ENCODE measurements around the gene YBEY. TPM values are rescaled to one million over a fixed set of nuclear protein-coding genes. Genes with fewer than 3 reads are reported as not detected.

Gene YBEY
- total RNA-seq, 1 donor from 2014 or later, result 11.3 TPM

DNA sequence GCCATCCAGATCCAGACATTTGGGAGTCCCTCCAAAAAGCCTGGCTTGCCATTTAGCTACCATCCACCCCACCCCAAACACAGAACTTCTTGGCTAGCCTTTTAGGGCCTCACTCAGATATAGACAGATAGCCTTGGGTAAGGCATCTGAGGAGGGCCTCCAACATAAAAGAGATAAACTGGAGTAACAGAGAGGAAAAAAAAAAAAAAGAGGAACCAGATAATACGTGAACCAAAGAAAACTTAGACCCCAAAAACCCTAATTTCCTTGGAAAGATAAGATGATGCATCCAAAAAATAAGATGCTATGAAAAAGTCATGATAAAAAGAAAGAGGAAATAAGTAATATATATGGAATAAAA, 37.7 kb upstream of the YBEY start:
- DNase-seq (ENCODE audit: extremely low spot score in 2 of 2), result no peak
- H3K27ac ChIP-seq, result no peak overlapping the region
- H3K27me3 ChIP-seq, result no peaks in the 10 kb centered on the region
- intact Hi-C loops (cut with DNase I), result no loop called here
- H3K36me3 ChIP-seq, result peaks cover 0 to 93% of the 10 kb centered on the region in 2 donors
- H3K4me3 ChIP-seq, result no peak overlapping the region
- H3K4me1 ChIP-seq, result no peaks in the 10 kb centered on the region
- no peaks in the 10 kb centered on the region for H3K9me3 ChIP-seq
- TF ChIP-seq POLR2AphosphoS5 (IDR thresholded peaks at IDR 0.05; ENCODE audit: insufficient read depth in 1 of 2, low read depth in 1 of 2), result no peak
- TF ChIP-seq, protein P1, sequence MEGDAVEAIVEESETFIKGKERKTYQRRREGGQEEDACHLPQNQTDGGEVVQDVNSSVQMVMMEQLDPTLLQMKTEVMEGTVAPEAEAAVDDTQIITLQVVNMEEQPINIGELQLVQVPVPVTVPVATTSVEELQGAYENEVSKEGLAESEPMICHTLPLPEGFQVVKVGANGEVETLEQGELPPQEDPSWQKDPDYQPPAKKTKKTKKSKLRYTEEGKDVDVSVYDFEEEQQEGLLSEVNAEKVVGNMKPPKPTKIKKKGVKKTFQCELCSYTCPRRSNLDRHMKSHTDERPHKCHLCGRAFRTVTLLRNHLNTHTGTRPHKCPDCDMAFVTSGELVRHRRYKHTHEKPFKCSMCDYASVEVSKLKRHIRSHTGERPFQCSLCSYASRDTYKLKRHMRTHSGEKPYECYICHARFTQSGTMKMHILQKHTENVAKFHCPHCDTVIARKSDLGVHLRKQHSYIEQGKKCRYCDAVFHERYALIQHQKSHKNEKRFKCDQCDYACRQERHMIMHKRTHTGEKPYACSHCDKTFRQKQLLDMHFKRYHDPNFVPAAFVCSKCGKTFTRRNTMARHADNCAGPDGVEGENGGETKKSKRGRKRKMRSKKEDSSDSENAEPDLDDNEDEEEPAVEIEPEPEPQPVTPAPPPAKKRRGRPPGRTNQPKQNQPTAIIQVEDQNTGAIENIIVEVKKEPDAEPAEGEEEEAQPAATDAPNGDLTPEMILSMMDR (IDR thresholded peaks at IDR 0.05), result no peak
- no peak for TF ChIP-seq POLR2A (IDR thresholded peaks at IDR 0.05)

DNA sequence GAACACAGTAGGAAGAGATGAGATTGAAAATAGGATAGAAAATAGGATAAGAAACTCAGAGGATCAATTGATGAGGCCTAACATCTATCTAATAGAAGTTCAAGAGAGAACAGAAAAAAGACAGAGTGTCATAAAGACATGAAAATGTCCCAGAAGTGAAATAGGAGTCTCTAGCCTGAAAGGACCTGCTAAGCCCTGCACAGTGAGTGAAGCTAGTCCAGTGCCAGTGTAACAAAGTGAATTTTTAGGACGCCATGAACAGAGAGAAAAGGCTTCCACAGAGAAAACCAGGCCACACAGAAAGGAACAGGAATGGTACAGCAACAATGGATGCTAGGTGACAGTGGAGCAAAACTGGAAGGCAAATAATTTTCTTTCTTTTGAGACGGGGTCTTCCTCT, 37.3 kb upstream of the YBEY start:
- Histone ChIP-seq H3K9me3 (no peaks in the 10 kb centered on the region), H3K27ac (no peak overlapping the region), H3K36me3 (peaks cover 0 to 93% of the 10 kb centered on the region in 2 donors), H3K4me1 (no peaks in the 10 kb centered on the region), H3K27me3 (no peaks in the 10 kb centered on the region), H3K4me3 (no peak overlapping the region)
- no peak for TF ChIP-seq POLR2AphosphoS5 (IDR thresholded peaks at IDR 0.05; ENCODE audit: insufficient read depth in 1 of 2, low read depth in 1 of 2)
- TF ChIP-seq POLR2A (IDR thresholded peaks at IDR 0.05), result no peak
- TF ChIP-seq, protein P1 (IDR thresholded peaks at IDR 0.05), result no peak
- no peak for DNase-seq (ENCODE audit: extremely low spot score in 2 of 2)
- intact Hi-C loops (cut with DNase I), result no loop called here

DNA sequence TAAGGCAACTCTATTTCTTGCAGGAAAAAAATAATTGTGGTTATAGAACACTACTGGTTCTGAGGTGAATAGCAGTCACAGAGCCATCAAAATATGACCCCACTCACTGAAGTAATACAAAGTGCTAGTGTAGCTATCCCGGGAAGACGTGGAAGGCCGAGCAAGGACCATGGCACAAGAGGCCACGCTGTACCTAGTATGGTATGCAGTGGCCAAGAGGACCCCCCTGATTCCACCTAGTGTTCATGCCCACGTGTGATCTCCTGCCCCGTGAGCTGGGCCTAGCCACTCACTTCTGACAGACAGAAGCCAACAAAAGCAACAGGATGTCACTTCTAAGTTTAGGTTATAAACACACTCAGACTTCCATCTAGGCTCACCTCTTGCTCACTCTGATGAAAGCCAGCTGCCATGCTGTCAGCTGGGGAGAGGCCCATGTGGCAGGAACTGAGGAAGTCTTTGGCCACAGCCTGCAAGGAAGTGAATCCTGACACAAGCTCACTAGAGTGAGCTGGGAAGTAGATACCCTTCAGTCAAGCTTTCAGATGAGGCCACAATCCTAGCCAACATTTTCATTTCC, 35.9 kb upstream of the YBEY start:
- no peak for DNase-seq (ENCODE audit: extremely low spot score in 2 of 2)
- no peak overlapping the region for H3K27ac ChIP-seq
- TF ChIP-seq POLR2A (IDR thresholded peaks at IDR 0.05), result no peak
- TF ChIP-seq, protein P1 (IDR thresholded peaks at IDR 0.05), result no peak
- no peak for TF ChIP-seq POLR2AphosphoS5 (IDR thresholded peaks at IDR 0.05; ENCODE audit: insufficient read depth in 1 of 2, low read depth in 1 of 2)
- no peaks in the 10 kb centered on the region for H3K27me3 ChIP-seq
- H3K36me3 ChIP-seq, result peaks cover 0 to 93% of the 10 kb centered on the region in 2 donors
- intact Hi-C loops (cut with DNase I), result no loop called here
- H3K4me3 ChIP-seq, result no peak overlapping the region
- H3K9me3 ChIP-seq, result no peaks in the 10 kb centered on the region
- H3K4me1 ChIP-seq, result no peaks in the 10 kb centered on the region

DNA sequence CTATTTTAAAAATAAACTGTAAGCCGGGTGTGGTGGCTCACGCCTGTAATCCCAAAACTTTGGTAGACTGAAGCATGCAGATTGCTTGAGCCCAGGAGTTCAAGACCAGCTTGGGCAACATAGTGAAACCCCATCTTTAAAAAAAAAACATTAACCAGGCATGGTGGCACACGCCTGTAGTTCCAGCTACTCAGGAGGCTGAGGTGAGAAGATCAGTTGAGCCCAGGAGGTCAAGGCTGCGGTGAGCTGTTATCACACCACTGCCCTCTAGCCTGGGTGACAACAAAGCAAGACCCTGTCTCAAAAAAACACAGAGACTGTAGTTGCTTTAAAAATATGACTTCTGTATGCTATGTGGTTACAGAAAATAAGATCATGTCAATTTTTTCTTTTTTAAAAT, 33.3 kb upstream of the YBEY start:
- Histone ChIP-seq H3K27me3 (no peaks in the 10 kb centered on the region), H3K4me1 (no peaks in the 10 kb centered on the region), H3K4me3 (no peak overlapping the region), H3K36me3 (peaks cover 0 to 93% of the 10 kb centered on the region in 2 donors), H3K9me3 (no peaks in the 10 kb centered on the region), H3K27ac (no peak overlapping the region)
- no peak for TF ChIP-seq POLR2AphosphoS5 (IDR thresholded peaks at IDR 0.05; ENCODE audit: insufficient read depth in 1 of 2, low read depth in 1 of 2)
- TF ChIP-seq, protein P1 (IDR thresholded peaks at IDR 0.05), result no peak
- no peak for TF ChIP-seq POLR2A (IDR thresholded peaks at IDR 0.05)
- intact Hi-C loops (cut with DNase I), result no loop called here
- DNase-seq (ENCODE audit: extremely low spot score in 2 of 2), result no peak

DNA sequence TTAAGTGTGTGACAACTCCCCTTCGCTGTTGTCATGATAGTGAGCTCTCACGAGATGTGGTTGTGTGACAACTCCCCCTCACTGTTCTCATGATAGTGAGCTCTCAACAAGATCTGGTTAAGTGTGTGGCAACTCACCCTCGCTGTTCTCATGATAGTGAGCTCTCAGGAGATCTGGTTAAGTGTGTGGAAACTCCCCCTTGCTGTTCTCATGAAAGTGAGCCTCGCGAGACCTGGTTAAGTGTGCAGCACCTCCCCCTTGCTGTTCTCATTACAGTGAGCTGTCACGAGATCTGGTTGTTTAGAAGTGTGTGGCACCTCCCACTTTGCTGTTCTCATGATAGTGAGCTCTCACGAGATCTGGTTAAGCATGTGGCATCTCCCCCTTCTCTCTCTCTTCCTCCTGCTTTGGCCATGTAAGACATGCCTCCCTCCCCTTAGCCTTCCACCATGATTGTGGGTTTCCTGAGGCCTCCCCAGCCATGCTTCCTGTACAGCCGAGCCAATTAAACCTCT, 32.5 kb upstream of the YBEY start:
- Histone ChIP-seq H3K4me1 (no peaks in the 10 kb centered on the region), H3K27me3 (no peaks in the 10 kb centered on the region), H3K36me3 (peaks cover 0 to 97% of the 10 kb centered on the region in 2 donors), H3K9me3 (no peaks in the 10 kb centered on the region), H3K27ac (no peak overlapping the region), H3K4me3 (no peak overlapping the region)
- TF ChIP-seq, protein P1 (IDR thresholded peaks at IDR 0.05), result no peak
- TF ChIP-seq POLR2AphosphoS5 (IDR thresholded peaks at IDR 0.05; ENCODE audit: insufficient read depth in 1 of 2, low read depth in 1 of 2) (no peak), POLR2A (IDR thresholded peaks at IDR 0.05) (no peak)
- DNase-seq (ENCODE audit: extremely low spot score in 2 of 2), result no peak
- intact Hi-C loops (cut with DNase I), result no loop called here

All from vagina (tissue), 2 donors.